GM19372 (cell line): ENCODE data around the gene NSMCE1.
A peak's percentile ranks its signal among the peaks of the same experiment; 100 is the strongest.

ENCODE experiments used
- ATAC-seq: cut with Tn5 transposase; IDR thresholded peaks from one replicate; pipeline ENCODE4 v1.9.1; 2021; ENCODE audit warnings: mild to moderate bottlenecking, low read depth, moderate library complexity; ENCODE audit not compliant: unreplicated experiment

Gene NSMCE1

DNA sequence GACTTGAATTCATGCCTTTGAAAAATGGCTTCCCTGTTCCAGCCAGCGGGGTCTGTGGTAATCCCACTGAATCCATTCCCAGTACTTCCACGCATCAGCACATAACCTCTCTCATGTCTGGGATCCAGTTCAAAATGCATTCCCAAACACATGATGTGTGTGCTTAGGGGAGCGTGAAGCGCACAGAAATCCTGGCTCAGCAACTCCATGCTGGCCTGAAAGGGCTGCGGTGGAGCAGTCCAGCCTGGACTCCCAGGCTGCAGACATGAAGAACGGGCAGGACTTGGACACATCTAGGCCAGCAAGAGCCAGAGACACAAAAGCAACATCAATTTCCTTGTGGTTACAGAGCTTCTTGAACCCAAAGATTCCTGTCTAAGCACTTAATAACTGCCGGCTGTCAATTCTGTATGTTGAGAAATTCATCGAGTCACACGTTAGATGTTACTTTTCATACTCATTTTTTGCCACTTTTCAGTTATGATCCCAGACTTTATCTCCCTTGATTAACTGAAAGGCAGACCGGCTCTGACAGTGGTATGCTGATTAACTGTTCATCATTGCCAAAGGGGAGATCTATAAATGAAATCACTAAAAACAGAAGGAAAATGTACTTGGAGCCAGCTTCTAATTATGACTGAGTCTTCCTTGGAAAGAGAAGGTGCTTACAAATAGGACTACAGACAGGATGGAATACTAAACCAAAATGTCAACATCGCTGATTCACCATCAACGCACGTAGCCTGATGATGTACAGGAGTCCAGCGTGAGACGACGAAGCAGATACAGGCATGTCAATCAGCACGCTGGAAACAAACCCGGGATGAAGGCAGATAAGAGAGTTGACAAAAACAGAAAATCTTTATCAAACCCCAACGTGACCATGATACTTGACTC, 23.0 kb downstream of the NSMCE1 start:
- ATAC-seq, result no peak

GRCh38 chr16:27244363-27244755, 24.2 kb downstream of the NSMCE1 start:
- ATAC-seq, result no peak

- ATAC-seq, result no peak
Measured at GRCh38 chr16:27243725-27244362, 24.7 kb downstream of the NSMCE1 start.

GRCh38 chr16:27242868-27243590, 25.5 kb downstream of the NSMCE1 start:
- ATAC-seq, result no peak

DNA sequence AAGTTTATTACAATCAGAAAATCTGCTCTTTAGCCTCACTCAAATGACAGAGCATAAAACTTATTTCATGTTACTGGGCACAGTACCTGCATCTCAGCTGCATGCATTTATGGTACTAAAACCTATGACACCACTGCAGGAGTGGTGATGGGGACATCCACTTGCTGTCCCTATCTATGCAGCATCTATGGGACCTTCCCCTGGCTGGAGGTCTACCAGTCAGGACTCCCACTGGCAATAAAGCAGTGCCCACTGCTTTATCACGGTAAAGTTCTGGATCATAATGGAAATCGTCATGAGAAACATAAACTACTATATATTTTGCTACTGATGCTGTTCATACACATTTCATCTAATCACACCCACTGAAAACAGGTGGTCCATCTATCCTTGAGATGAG, 26.2 kb downstream of the NSMCE1 start:
- ATAC-seq, result no peak

DNA sequence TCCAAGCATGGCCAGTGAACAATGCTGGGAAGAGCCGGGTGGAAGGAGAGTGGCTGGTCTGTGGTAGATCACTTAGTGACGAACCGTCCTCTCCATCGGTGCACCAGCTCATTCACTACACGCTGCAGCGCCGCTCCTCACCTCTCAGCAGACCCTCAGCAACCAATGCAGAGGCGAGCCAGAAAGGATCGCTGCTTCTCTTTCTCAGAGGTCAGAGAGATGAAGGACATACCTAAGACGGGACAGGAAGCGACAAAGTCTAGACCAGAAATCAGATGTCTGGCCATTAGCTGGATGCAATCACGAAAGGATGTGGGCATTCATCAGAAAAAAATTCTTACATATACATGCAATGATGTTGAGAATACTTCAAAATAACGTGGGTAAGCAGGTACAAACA, 26.9 kb downstream of the NSMCE1 start:
- ATAC-seq, result no peak

DNA sequence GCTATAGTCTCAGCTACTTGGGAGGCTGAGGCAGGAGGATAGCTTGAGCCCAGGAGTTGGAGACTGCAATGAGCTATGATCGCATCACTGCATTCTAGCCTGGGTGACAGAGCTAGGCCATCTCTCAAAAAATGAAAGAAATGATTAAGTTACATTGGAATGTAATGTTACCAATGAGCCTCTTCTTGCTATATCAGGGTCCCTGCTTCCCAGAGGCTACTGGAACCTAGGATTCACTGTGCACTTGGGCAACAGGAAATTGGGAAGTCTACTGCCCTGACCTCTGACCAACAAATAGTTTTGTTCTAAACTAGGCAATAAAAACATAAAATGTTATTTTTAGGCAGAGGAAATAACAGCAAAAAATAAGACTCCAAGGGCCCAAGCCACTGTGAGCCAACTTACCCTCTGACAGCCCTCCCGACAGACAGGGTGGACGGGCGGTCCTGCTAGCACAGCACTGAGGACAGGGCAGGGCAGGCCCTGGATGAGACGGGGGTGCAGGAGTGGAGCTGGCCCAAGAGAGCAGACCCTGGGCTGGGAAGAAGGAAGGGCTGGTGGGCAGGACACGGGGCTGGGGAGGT, 27.5 kb downstream of the NSMCE1 start:
- no peak for ATAC-seq

- no peak for ATAC-seq
Measured at GRCh38 chr16:27239906-27240655, 28.5 kb downstream of the NSMCE1 start.

GRCh38 chr16:27239026-27239425, 29.5 kb downstream of the NSMCE1 start:
- ATAC-seq, result no peak

DNA sequence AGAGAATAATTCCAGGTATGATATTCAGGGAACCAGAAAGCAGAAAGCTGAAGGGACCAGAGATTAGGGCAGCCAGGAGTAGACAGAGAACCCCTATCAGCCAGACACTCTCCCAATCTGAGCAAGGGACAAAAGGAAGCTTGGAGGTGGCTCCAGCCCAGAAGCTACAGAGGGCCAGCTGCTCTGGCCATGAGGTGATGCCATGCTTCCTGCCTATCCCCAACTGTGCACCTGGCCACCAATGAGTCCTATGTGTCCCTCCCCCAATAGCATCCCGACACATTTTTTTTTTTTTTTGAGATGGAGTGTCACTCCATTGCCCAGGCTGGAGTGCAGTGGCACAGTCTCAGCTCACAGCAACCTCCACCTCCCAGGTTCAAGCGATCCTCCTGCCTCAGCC, 30.0 kb downstream of the NSMCE1 start:
- ATAC-seq, result no peak

DNA sequence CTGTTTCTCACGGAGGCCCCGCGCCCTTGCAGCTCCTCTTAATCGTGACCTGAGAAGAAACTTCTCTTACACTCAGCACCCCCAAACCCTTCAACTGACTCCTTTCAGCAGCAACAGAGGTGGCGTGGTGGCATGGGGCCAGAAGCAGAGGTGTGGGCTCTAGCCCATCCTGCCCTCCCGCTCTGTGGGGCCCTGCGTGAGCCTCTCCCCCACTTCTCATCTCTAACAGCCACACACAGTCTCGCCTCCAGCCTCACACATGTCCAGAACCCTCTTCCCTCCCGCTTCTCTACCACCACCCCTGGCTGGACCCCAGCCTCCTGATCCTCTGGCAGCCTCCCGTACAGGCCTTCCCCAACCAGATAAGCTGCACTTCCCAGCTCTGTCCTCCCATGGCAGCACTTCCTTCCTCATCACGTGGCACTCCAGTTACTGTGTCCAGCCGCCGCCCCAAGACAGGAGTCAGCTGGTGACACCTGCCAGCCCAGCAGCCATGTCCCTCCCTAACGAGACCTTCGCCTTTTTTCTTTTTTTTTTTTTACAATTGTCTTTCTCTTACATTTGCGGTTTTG, 30.5 kb downstream of the NSMCE1 start:
- ATAC-seq, result peak; percentile 19

DNA sequence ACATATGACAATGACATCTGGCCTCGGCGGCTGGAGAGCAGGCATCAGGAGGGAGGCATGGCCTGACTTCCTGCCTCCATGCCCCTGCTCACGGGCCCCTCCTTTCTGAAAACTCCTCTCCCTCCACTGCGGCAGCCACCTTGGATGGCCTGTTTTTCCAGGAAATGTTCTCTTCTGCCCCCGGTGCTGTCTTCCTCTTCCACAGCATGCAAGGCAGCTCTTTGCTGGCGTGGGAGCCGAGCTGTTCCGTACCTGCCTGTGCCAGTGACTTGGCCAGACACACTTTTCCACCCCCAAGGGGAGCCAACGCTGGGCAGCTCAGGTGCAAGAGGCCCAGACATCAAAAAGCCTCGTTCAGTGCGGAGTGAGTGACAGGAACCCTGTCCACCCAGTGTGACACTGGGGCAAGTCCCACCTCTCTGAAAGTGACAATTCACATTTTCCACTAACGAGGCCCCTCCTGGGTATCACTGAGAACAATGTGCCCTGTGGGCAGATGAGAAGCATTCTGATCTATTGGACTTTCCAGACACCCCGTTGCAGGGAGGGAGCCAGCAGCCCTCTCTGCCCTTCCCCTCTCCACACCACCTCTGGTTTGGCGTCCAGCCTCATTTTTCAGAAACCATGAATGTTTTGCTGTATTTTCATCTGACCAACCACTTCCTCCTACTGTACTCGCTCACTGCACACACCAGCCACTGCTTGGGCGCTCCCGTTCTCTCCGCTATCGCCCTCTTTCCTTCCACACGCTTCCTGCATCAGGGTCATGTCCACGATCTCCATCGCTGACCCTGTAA, 31.2 kb downstream of the NSMCE1 start:
- ATAC-seq, result peak; percentile 77

DNA sequence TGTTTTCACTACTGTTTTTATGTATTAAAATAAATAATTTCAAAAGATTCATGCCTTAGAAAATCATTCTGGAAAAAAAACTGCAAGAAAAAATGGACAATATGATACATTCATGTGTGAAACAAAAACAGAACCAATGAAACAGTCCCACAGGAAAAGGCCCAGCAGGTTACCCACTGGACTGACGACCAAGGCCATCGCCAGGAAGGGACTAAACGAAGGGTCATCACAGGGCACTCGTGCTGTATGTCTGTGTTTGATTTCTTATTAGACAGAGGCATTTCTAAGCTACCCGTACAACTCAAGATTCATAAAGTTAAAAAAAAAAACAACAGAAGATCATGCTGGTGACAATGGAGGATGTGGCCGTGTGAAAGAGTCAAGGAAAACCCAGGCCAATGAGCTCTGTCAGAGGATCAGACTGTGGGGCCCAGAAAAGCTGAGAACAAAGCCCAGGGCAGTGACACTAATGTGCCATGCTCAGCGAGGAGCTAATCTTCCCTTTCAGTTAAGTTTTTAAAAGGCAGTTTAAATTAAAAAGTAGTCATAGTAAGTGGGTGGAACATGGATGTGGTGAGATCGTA, 31.8 kb downstream of the NSMCE1 start:
- ATAC-seq, result no peak

DNA sequence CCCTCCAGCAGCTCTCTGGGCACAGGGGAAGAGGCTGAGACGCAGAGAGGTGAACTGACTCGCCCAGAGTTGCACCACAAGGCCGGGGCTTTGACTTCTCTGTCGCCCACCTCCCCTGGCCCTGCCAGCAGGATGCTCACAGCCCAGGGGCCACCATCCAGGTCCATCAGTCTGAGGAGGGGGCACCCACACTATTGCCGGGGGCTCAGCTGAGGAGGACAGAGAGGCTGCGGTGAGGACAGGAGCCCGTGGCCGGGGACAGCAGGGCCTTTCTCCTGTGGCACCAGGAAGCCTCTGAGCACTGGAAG, 32.7 kb downstream of the NSMCE1 start:
- no peak for ATAC-seq

- no peak for ATAC-seq
Measured at GRCh38 chr16:27235055-27235937, 33.3 kb downstream of the NSMCE1 start.

DNA sequence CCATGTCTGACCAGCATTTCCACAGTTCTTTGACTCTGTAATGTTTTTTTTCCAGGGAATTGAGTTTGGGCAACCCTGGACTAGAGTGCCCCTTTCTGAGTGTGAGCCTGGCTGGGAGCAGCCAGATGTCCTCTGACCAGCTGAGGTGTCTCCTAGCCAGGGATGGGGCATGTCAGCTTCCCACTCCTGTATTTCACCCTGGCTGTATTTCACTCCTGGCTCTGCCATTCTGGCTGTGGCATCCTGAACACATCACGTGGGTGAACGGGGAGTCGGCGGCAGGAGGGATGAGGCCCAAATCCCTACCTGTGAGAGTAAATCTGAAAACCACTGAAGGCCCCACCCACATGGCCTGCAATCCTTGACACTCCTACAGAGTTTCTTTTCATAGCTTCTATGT, 34.0 kb downstream of the NSMCE1 start:
- ATAC-seq, result no peak

DNA sequence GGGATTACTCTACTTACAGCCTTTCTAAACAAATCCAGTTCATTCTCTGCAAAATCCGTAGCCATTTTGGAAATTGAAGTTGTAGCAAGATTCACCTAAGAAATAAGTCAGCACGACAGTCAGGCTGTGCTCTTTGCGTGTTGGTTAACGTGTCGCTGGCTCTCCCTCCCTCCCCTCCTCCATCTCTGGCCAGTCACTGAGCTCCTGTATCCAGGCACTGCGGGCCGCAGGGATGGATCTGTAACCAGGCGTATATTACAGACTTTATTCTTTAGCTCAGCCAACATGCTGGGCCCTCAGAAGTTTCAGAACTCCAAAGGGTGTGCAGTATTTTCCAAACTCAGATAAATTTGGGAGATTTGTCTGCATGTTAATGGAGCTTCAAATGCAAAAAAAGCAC, 34.4 kb downstream of the NSMCE1 start:
- no peak for ATAC-seq

GRCh38 chr16:27233731-27234130, 34.8 kb downstream of the NSMCE1 start:
- ATAC-seq, result no peak
